Activated B cell treated with CpG ODN at 0.5 μM for 24 hours (primary cell): ENCODE measurements around the gene OPRPN. TPM values are rescaled to one million over a fixed set of nuclear protein-coding genes. Genes with fewer than 3 reads are reported as not detected.

Experiments used
- ATAC-seq: fragments of 200-7000 bp; cut with Tn5 transposase; one replicate; pipeline ENCODE4 v1.10.0; 2021; ENCODE audit warnings: low read depth, mild to moderate bottlenecking, moderate library complexity
- CTCF ChIA-PET: fragments of 350-600 bp; sonication (Branson Sonifier 250); formaldehyde crosslinking; loops from one replicate; lab custom pipeline; 2021; ENCODE audit warnings: antibody characterized with exemption; lab: Charles Lee
- POLR2A ChIA-PET: fragments of 350-600 bp; sonication (Branson Sonifier 250); formaldehyde crosslinking; loops from one replicate; lab custom pipeline; 2021; ENCODE audit warnings: antibody characterized with exemption; lab: Charles Lee
- DNase-seq: peaks from one replicate; pipeline ENCODE4 v3.0.0; 2022
- H3K27ac Mint-ChIP-seq: one replicate; pipeline ENCODE4 v1.8.0; 2020; ENCODE audit warnings: mixed read lengths
- H3K27me3 Mint-ChIP-seq: one replicate; pipeline ENCODE4 v1.8.0; 2021; ENCODE audit warnings: mixed read lengths
- H3K36me3 Mint-ChIP-seq: one replicate; pipeline ENCODE4 v1.8.0; 2021; ENCODE audit warnings: low read depth, mixed read lengths
- H3K4me1 Mint-ChIP-seq: one replicate; pipeline ENCODE4 v1.8.0; 2021; ENCODE audit warnings: mixed read lengths
- H3K4me3 Mint-ChIP-seq: one replicate; pipeline ENCODE4 v1.8.0; 2020; ENCODE audit warnings: mild to moderate bottlenecking, mixed read lengths
- H3K9me3 Mint-ChIP-seq: one replicate; pipeline ENCODE4 v1.8.0; 2020; ENCODE audit warnings: mixed read lengths
- CTCF ChIP-seq: fragments of 200-600 bp; IDR thresholded peaks from one replicate; pipeline ENCODE4 v1.8.0; 2022; ENCODE audit warnings: antibody characterized with exemption, mild to moderate bottlenecking
- intact Hi-C: fragments of 100-400 bp; cut with micrococcal nuclease; formaldehyde crosslinking; loops from one replicate; pipeline ENCODE4 v1.15.1; 2024
- total RNA-seq: library from RNA; stranded (reverse); gene quantifications from 2 replicates; pipeline ENCODE4 v1.2.3, GENCODE V29; 2022

OPRPN gene
- total RNA-seq, 1 donor from 2014 or later: not detected

DNA sequence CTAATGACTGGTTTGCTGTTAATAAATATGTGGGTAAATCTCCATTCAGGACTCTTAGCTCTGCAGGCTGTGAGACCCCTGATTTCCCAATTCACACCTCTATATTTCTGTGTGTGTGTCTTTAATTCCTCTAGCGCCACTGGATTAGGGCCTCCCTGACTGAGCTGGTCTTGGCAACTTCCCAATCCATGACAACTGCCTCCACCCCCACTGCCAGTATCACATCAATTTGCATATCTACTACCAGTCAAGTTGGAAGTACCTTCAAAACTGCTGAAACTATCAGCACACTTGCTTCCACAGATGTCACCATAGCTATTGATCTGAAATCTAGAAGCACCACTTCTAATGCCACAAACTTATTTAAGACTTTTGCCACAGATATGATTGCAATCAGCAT is 27.6 kb downstream of the OPRPN start:
- ChIA-PET CTCF (no interaction called here), POLR2A (no interaction called here)
- no peaks in the 10 kb centered on the region for H3K4me1 Mint-ChIP-seq
- no peaks in the 10 kb centered on the region for H3K27me3 Mint-ChIP-seq
- H3K27ac Mint-ChIP-seq: no peak overlapping the region
- H3K4me3 Mint-ChIP-seq: no peak overlapping the region
- peaks cover 6% of the 10 kb centered on the region for H3K9me3 Mint-ChIP-seq
- ATAC-seq (no peak), DNase-seq (no peak)
- TF ChIP-seq CTCF: no peak
- intact Hi-C loops: no loop called here
- no peaks in the 10 kb centered on the region for H3K36me3 Mint-ChIP-seq

DNA sequence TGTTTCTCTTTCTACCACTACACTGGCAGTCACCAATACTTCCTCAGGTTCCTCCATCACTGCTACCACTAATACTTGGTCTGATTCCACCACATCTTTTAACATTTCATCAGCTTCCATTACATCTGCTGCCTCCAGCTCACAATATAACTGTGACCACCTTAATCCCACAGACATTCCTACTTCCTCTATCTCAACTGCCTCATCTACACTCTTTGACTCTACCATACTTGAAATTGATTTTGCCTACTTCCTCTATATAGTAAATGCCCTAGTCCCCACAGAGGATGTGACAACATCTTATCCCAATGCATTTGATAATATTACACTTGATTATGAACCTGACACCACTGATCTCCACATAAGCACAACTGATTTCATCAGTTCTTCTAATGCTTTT is 29.0 kb downstream of the OPRPN start:
- DNase-seq (no peak), ATAC-seq (no peak)
- intact Hi-C loops: no loop called here
- H3K4me1 Mint-ChIP-seq: no peaks in the 10 kb centered on the region
- POLR2A ChIA-PET: no interaction called here
- H3K36me3 Mint-ChIP-seq: no peaks in the 10 kb centered on the region
- no peak overlapping the region for H3K4me3 Mint-ChIP-seq
- H3K27me3 Mint-ChIP-seq: no peaks in the 10 kb centered on the region
- no peak for TF ChIP-seq CTCF
- CTCF ChIA-PET: no interaction called here
- H3K27ac Mint-ChIP-seq: no peak overlapping the region
- H3K9me3 Mint-ChIP-seq: peaks cover 6% of the 10 kb centered on the region

GRCh38 chr4:70437197-70437596 is 39.5 kb downstream of the OPRPN start:
- H3K36me3 Mint-ChIP-seq: no peaks in the 10 kb centered on the region
- no peak for ATAC-seq
- H3K27ac Mint-ChIP-seq: no peak overlapping the region
- CTCF ChIA-PET: no interaction called here
- H3K4me3 Mint-ChIP-seq: no peak overlapping the region
- no peaks in the 10 kb centered on the region for H3K4me1 Mint-ChIP-seq
- peaks cover 2% of the 10 kb centered on the region for H3K9me3 Mint-ChIP-seq
- intact Hi-C loops: no loop called here
- DNase-seq: no peak
- no peaks in the 10 kb centered on the region for H3K27me3 Mint-ChIP-seq
- POLR2A ChIA-PET: no interaction called here
- no peak for TF ChIP-seq CTCF

- no peak overlapping the region for H3K4me3 Mint-ChIP-seq
- H3K4me1 Mint-ChIP-seq: no peaks in the 10 kb centered on the region
- intact Hi-C loops: no loop called here
- CTCF ChIA-PET: no interaction called here
- no peaks in the 10 kb centered on the region for H3K27me3 Mint-ChIP-seq
- DNase-seq (no peak), ATAC-seq (no peak)
- TF ChIP-seq CTCF: no peak
- no peak overlapping the region for H3K27ac Mint-ChIP-seq
- no peaks in the 10 kb centered on the region for H3K9me3 Mint-ChIP-seq
- POLR2A ChIA-PET: no interaction called here
- H3K36me3 Mint-ChIP-seq: no peaks in the 10 kb centered on the region
Observed at GRCh38 chr4:70442474-70442873, 44.7 kb downstream of the OPRPN start.

DNA sequence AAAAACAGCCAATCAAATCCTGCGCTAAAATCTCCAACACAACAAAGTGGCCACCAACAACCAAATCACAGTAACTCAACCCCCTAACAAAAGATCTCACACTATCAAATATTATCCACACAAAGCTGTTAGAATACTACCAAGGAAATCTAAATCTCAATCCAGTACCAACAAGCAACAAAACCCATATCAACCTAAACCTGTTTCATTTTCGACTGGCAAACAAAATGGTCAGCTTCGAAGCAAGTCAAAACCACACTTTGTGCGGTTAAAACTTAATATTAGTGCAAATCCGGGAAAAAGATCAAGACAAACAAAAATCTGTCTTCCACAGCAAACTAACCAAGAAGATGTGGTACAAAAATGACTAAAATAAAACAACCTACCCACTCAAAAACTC is 45.6 kb downstream of the OPRPN start:
- CTCF ChIA-PET: no interaction called here
- ATAC-seq (no peak), DNase-seq (no peak)
- POLR2A ChIA-PET: no interaction called here
- Mint-ChIP-seq H3K4me1 (no peaks in the 10 kb centered on the region), H3K36me3 (no peaks in the 10 kb centered on the region), H3K4me3 (no peak overlapping the region), H3K27ac (no peak overlapping the region), H3K27me3 (no peaks in the 10 kb centered on the region), H3K9me3 (no peaks in the 10 kb centered on the region)
- intact Hi-C loops: no loop called here
- no peak for TF ChIP-seq CTCF
